H1 (cell line): Measurements from ENCODE around the gene DAPK1. TPM values are rescaled to one million over a fixed set of nuclear protein-coding genes. Genes with fewer than 3 reads are reported as not detected.

Source experiments
- CTCF ChIA-PET: fragments of 300-600 bp; sonication (Branson Sonifier 250); formaldehyde crosslinking; loops from one replicate; lab custom pipeline; 2021; ENCODE audit not compliant: partially characterized antibody; lab: Charles Lee
- POLR2A ChIA-PET: fragments of 300-600 bp; sonication (Branson Sonifier 250); formaldehyde crosslinking; loops from one replicate; lab custom pipeline; 2021; ENCODE audit warnings: inconsistent platforms; ENCODE audit not compliant: partially characterized antibody; lab: Charles Lee
- DNase-seq, 2 experiments: peaks; one replicate each; pipeline versions ENCODE4 v3.0.0 to v3.0.0-alpha.2; 2010 to 2022; ENCODE audit warnings: low spot score in 2 of 2, low read depth in 1 of 2, mixed read lengths in 1 of 2
- FAIRE-seq: peaks from 2 replicates; lab custom pipeline; 2011; peaks lifted over from hg19 to GRCh38; lab: Jason Lieb, UNC
- H2AFZ ChIP-seq: 2 replicates; pipeline ENCODE4 v1.8.1; 2012; ENCODE audit warnings: low read length, inconsistent platforms
- H2AK5ac ChIP-seq: 2 replicates; pipeline ENCODE4 v1.6.1; 2013; ENCODE audit warnings: low read depth, low read length
- H2BK120ac ChIP-seq: replicated peaks from 2 replicates; pipeline ENCODE3; 2013; ENCODE audit warnings: low read depth, low read length, inconsistent platforms
- H2BK12ac ChIP-seq: 2 replicates; pipeline ENCODE4 v1.6.1; 2013; ENCODE audit warnings: low read depth, low read length
- H2BK15ac ChIP-seq: 2 replicates; pipeline ENCODE4 v1.6.1; 2013; ENCODE audit warnings: low read length
- H2BK20ac ChIP-seq: 2 replicates; pipeline ENCODE4 v1.6.1; 2013; ENCODE audit warnings: low read length
- H2BK5ac ChIP-seq: 2 replicates; pipeline ENCODE4 v1.6.1; 2013; ENCODE audit warnings: low read depth, low read length
- H3K14ac ChIP-seq: 2 replicates; pipeline ENCODE4 v1.6.1; 2013; ENCODE audit warnings: inconsistent platforms; ENCODE audit not compliant: insufficient read length
- H3K18ac ChIP-seq: 2 replicates; pipeline ENCODE4 v1.6.1; 2013; ENCODE audit warnings: low read length; ENCODE audit errors: extremely low read depth
- H3K23ac ChIP-seq: 2 replicates; pipeline ENCODE4 v1.6.1; 2013; ENCODE audit warnings: inconsistent platforms; ENCODE audit not compliant: insufficient read length
- H3K23me2 ChIP-seq: 2 replicates; pipeline ENCODE4 v1.6.1; 2013; ENCODE audit warnings: low read depth, low read length
- H3K27ac ChIP-seq: 2 replicates; pipeline ENCODE4 v1.6.1; 2011; ENCODE audit warnings: low read depth, low read length, inconsistent platforms
- H3K27me3 ChIP-seq, 4 experiments: replicated peaks in 1 of 4; 1 replicate in 1 of 4; 2 replicates in 3 of 4; pipeline versions ENCODE4 v1.6.1 to v1.8.1; 2011 to 2013; ENCODE audit warnings: low read length in 3 of 4, mild to moderate bottlenecking in 3 of 4, inconsistent platforms in 2 of 4, mixed read lengths in 2 of 4, moderate library complexity in 1 of 4; ENCODE audit not compliant: control insufficient read depth in 3 of 4, insufficient read depth in 3 of 4; ENCODE audit errors: extremely low read depth in 1 of 4
- H3K36me3 ChIP-seq, 4 experiments: 2 replicates each; pipeline versions ENCODE4 v1.6.1 to v1.8.1; 2011 to 2013; ENCODE audit warnings: mild to moderate bottlenecking in 4 of 4, low read length in 3 of 4, moderate library complexity in 2 of 4, control low read depth in 1 of 4, inconsistent platforms in 1 of 4; ENCODE audit not compliant: insufficient read depth in 4 of 4, control insufficient read depth in 2 of 4
- H3K4ac ChIP-seq: replicated peaks from 2 replicates; pipeline ENCODE3; 2013; ENCODE audit warnings: low read length, low read depth, mixed read lengths, inconsistent platforms; ENCODE audit not compliant: insufficient read length
- H3K4me1 ChIP-seq, 4 experiments: replicated peaks in 1 of 4; 1 replicate in 1 of 4; 2 replicates in 3 of 4; pipeline versions ENCODE4 v1.6.1 to v1.8.1; 2011 to 2013; ENCODE audit warnings: low read length in 3 of 4, inconsistent platforms in 2 of 4, mixed read lengths in 1 of 4; ENCODE audit not compliant: insufficient read depth in 4 of 4, control insufficient read depth in 3 of 4
- H3K4me2 ChIP-seq, 2 experiments: 2 replicates each; pipeline versions ENCODE4 v1.6.1 to v1.8.1; 2011 to 2013; ENCODE audit warnings: low read depth in 2 of 2, low read length in 2 of 2, control low read depth in 1 of 2, inconsistent platforms in 1 of 2, mild to moderate bottlenecking in 1 of 2; ENCODE audit not compliant: insufficient read depth in 1 of 2
- H3K4me3 ChIP-seq, 4 experiments: fragments of 200-600, 300-600 bp in 1 of 4; sonication (generic), shearing (Covaris generic), sonication (Bioruptor Twin) in 1 of 4; 2 replicates each; pipeline versions ENCODE4 v1.5.1 to v1.8.1; 2011 to 2016; ENCODE audit warnings: low read length in 4 of 4, low read depth in 3 of 4, control low read depth in 2 of 4, inconsistent platforms in 2 of 4, mild to moderate bottlenecking in 2 of 4, mixed read lengths in 1 of 4, moderate library complexity in 1 of 4; ENCODE audit not compliant: insufficient read depth in 2 of 4; ENCODE audit errors: extremely low read depth in 1 of 4
- H3K56ac ChIP-seq: replicated peaks from 2 replicates; pipeline ENCODE3; 2013; ENCODE audit warnings: low read depth, mild to moderate bottlenecking, mixed read lengths, low read length, inconsistent platforms; ENCODE audit not compliant: insufficient read length
- H3K79me1 ChIP-seq: 2 replicates; pipeline ENCODE4 v1.6.1; 2013; ENCODE audit warnings: low read depth, low read length, control low read depth
- H3K79me2 ChIP-seq, 2 experiments: 2 replicates each; pipeline versions ENCODE4 v1.6.1 to v1.8.1; 2012 to 2013; ENCODE audit warnings: low read length in 2 of 2, mild to moderate bottlenecking in 2 of 2, inconsistent platforms in 1 of 2; ENCODE audit not compliant: insufficient read depth in 2 of 2, control insufficient read depth in 1 of 2
- H3K9ac ChIP-seq, 4 experiments: replicated peaks in 1 of 4; 1 replicate in 1 of 4; 2 replicates in 3 of 4; pipeline versions ENCODE4 v1.6.1 to v1.8.1; 2011 to 2013; ENCODE audit warnings: low read depth in 3 of 4, low read length in 3 of 4, control low read depth in 2 of 4, mild to moderate bottlenecking in 2 of 4, moderate library complexity in 2 of 4, inconsistent platforms in 1 of 4; ENCODE audit errors: extremely low read depth in 1 of 4
- H3K9me3 ChIP-seq, 2 experiments: 2 replicates each; pipeline versions ENCODE4 v1.6.1 to v1.8.1; 2012 to 2013; ENCODE audit warnings: mild to moderate bottlenecking in 2 of 2, moderate library complexity in 2 of 2, control low read depth in 1 of 2, inconsistent platforms in 1 of 2, low read depth in 1 of 2, low read length in 1 of 2, mixed read lengths in 1 of 2; ENCODE audit not compliant: insufficient read depth in 2 of 2
- H4K20me1 ChIP-seq, 2 experiments: replicated peaks in 1 of 2; 2 replicates each; pipeline versions ENCODE3 to v1.8.1; 2011 to 2013; ENCODE audit warnings: inconsistent platforms in 2 of 2, low read length in 2 of 2, mild to moderate bottlenecking in 1 of 2; ENCODE audit not compliant: insufficient read depth in 2 of 2, control insufficient read depth in 1 of 2
- H4K5ac ChIP-seq: 2 replicates; pipeline ENCODE4 v1.6.1; 2013; ENCODE audit warnings: low read length, low read depth, mixed read lengths, inconsistent platforms; ENCODE audit not compliant: insufficient read length
- H4K8ac ChIP-seq: 2 replicates; pipeline ENCODE4 v1.8.0; 2013; ENCODE audit warnings: mild to moderate bottlenecking, moderate library complexity, low read length, inconsistent platforms; ENCODE audit not compliant: insufficient read depth; ENCODE audit errors: extremely low read depth
- H4K91ac ChIP-seq: replicated peaks from 2 replicates; pipeline ENCODE3; 2013; ENCODE audit warnings: low read length, mixed read lengths, inconsistent platforms; ENCODE audit not compliant: insufficient read length
- CEBPB ChIP-seq: IDR thresholded peaks from 2 replicates; pipeline ENCODE4 v1.6.1; 2012; ENCODE audit warnings: low read depth, low read length
- CHD2 ChIP-seq: IDR thresholded peaks from 2 replicates; pipeline ENCODE4 v1.6.1; 2012; ENCODE audit warnings: low read length, improper control_type of control experiment
- CTBP2 ChIP-seq: IDR thresholded peaks from 2 replicates; pipeline ENCODE4 v1.7.0; 2011; ENCODE audit warnings: borderline replicate concordance, mild to moderate bottlenecking, moderate library complexity, mixed read lengths, low read length; ENCODE audit not compliant: insufficient read depth, insufficient read length
- E2F6 ChIP-seq: IDR thresholded peaks from 2 replicates; pipeline ENCODE4 v1.6.1; 2012; ENCODE audit warnings: inconsistent platforms
- KDM1A ChIP-seq: fragments of 200-600, 300-600 bp; sonication (generic); IDR thresholded peaks from 2 replicates; pipeline ENCODE4 v1.7.1; 2016; ENCODE audit warnings: mild to moderate bottlenecking, low read length, borderline replicate concordance
- SAP30 ChIP-seq: fragments of 300-600 bp; sonication (generic); IDR thresholded peaks from 2 replicates; pipeline ENCODE4 v1.7.1; 2012; ENCODE audit warnings: low read length, moderate library complexity, mild to moderate bottlenecking, inconsistent platforms; ENCODE audit not compliant: insufficient read depth, insufficient replicate concordance
- SIN3A ChIP-seq, 2 experiments: IDR thresholded peaks in 1 of 2; conservative IDR thresholded peaks in 1 of 2; 2 replicates each; pipeline ENCODE4 v1.6.1; 2011 to 2012; ENCODE audit warnings: low read length in 2 of 2, improper control_type of control experiment in 1 of 2, low read depth in 1 of 2, mild to moderate bottlenecking in 1 of 2
- SP1 ChIP-seq: IDR thresholded peaks from 2 replicates; pipeline ENCODE4 v1.6.1; 2011; ENCODE audit warnings: low read depth, low read length
- SRF ChIP-seq: IDR thresholded peaks from 2 replicates; pipeline ENCODE4 v1.6.1; 2011; ENCODE audit warnings: mild to moderate bottlenecking, low read depth, low read length, moderate library complexity
- TEAD4 ChIP-seq: IDR thresholded peaks from 2 replicates; pipeline ENCODE4 v1.6.1; 2012; ENCODE audit warnings: low read depth, low read length, inconsistent platforms, mixed read lengths
- WGBS, 2 experiments: shearing (Covaris generic) in 1 of 2; methylation state at CpG; one replicate each; pipeline versions ENCODE4 v1.1.6 to v1.1.7; 2013 to 2015; ENCODE audit warnings: low lambda C conversion rate in 2 of 2, mixed read lengths in 2 of 2, inconsistent platforms in 1 of 2, low coverage in 1 of 2, missing lambda C conversion rate in 1 of 2; ENCODE audit not compliant: insufficient replicate concordance in 2 of 2, insufficient coverage in 1 of 2, insufficient read length in 1 of 2; ENCODE audit errors: extremely low coverage in 1 of 2, missing lambda C conversion rate in 1 of 2; 5-methylcytosine and 5-hydroxymethylcytosine counted together
- polyA plus RNA-seq, 7 experiments: library from polyadenylated mRNA; depleted of rRNA in 3 of 7; stranded (reverse) in 5 of 7; unstranded in 2 of 7; fragments of >200 nt in 5 of 7; fragments of 200-250 nt in 2 of 7; gene quantifications; 1 replicate in 5 of 7; 2 replicates in 1 of 7; 4 replicates in 1 of 7; pipeline versions ENCODE4 v1.2.1 to v1.2.3, GENCODE V29; 2011 to 2013; ENCODE audit warnings: missing spikeins in 2 of 7, mixed read lengths in 2 of 7
- total RNA-seq: library from RNA; stranded (reverse); fragmentation: NEBNext Ultra II Directional; extraction: Animal tissue kit (Norgen Biotek cat#: 25700); gene quantifications from 2 replicates; pipeline ENCODE4 v1.2.1, GENCODE V29; 2021
- TF ChIP-seq, protein P1 (sequence below): IDR thresholded peaks from 2 replicates; pipeline ENCODE4 v1.6.1; 2012; ENCODE audit warnings: low read length, inconsistent platforms

DAPK1 gene
- total and polyA plus RNA-seq, 2 of the 8 experiments (the other 6 are each of a cell fraction or from before 2014, with no cell fraction given) = 62.4 to 131 TPM

DNA sequence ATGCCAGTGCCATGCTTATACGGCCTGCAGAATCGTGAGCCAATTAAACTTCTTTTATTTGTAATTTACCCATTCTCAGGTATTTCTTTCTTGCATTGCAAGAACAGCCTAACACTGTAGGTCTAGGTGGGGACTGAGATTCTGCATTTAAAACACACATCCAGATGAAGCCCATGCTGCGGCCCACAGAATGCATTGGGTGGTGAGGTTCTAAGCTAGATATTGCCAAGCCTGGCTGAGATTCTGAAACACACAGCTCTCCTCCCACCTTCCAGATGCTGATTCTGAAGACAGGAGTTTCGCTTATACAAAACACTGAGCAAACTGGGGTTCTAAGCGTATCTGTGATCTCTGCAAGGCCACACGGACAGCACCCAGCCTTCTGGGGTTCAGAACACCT lies 75.1 kb downstream of the DAPK1 start:
- no peak for FAIRE-seq
- no peak overlapping the region for H2BK15ac ChIP-seq
- no peak for TF ChIP-seq CEBPB
- no peak for TF ChIP-seq TEAD4
- TF ChIP-seq CHD2 = no peak
- no peak for TF ChIP-seq SIN3A (conservative IDR thresholded peaks at IDR 0.05 in 1 of 2, IDR thresholded peaks at IDR 0.05 in 1 of 2; ENCODE audit: low read depth in 1 of 2, low read length in 2 of 2)
- TF ChIP-seq E2F6 = no peak
- TF ChIP-seq, protein P1, sequence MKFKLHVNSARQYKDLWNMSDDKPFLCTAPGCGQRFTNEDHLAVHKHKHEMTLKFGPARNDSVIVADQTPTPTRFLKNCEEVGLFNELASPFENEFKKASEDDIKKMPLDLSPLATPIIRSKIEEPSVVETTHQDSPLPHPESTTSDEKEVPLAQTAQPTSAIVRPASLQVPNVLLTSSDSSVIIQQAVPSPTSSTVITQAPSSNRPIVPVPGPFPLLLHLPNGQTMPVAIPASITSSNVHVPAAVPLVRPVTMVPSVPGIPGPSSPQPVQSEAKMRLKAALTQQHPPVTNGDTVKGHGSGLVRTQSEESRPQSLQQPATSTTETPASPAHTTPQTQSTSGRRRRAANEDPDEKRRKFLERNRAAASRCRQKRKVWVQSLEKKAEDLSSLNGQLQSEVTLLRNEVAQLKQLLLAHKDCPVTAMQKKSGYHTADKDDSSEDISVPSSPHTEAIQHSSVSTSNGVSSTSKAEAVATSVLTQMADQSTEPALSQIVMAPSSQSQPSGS = no peak
- no peak for TF ChIP-seq SRF
- TF ChIP-seq CTBP2 = no peak
- TF ChIP-seq KDM1A = no peak
- no peak for TF ChIP-seq SP1
- no peak for TF ChIP-seq SAP30

More for the DNA sequence above, 75.1 kb downstream of the DAPK1 start:
- no peak overlapping the region for H4K91ac ChIP-seq
- H3K79me1 ChIP-seq = peaks cover 10% of the 10 kb centered on the region; the same call in 1 of the 2 replicates
- no peak overlapping the region for H4K8ac ChIP-seq
- no peak overlapping the region for H3K27ac ChIP-seq
- H2BK20ac ChIP-seq = no peak overlapping the region
- H3K27me3 ChIP-seq = no peaks in the 10 kb centered on the region
- no peak for DNase-seq
- WGBS, 2 experiments = 89% methylated on average over 6 of the region's 6 CpGs; no CpG with 5 or more reads in 1 of the 2 experiments
- no peak overlapping the region for H3K4me3 ChIP-seq
- H3K56ac ChIP-seq = no peak overlapping the region
- H4K5ac ChIP-seq = no peak overlapping the region
- no peak overlapping the region for H2BK12ac ChIP-seq
- peaks cover 4 to 17% (median 14%) of the 10 kb centered on the region in 4 experiments for H3K4me1 ChIP-seq
- peaks cover 6 to 27% of the 10 kb centered on the region in 2 experiments for H4K20me1 ChIP-seq
- H3K14ac ChIP-seq = no peak overlapping the region
- CTCF ChIA-PET = interaction anchor here (0.7 to 1.3 kb wide), 5 partner anchors 13 to 248 kb away, joined by 3 read pairs; no protein-coding TSS in a partner anchor
- no peaks in the 10 kb centered on the region; the same call in 1 of the 2 replicates for H3K23me2 ChIP-seq
- no peak overlapping the region for H2AFZ ChIP-seq
- H2AK5ac ChIP-seq = peak overlapping the region; percentile 28; the same call in 1 of the 2 replicates
- no peak overlapping the region for H2BK120ac ChIP-seq
- H3K9me3 ChIP-seq = no peaks in the 10 kb centered on the region
- H3K23ac ChIP-seq = no peak overlapping the region
- H3K9ac ChIP-seq = no peak overlapping the region
- H3K4ac ChIP-seq = no peak overlapping the region
- no peak overlapping the region for H2BK5ac ChIP-seq
- H3K4me2 ChIP-seq = no peak overlapping the region
- H3K18ac ChIP-seq = no peak overlapping the region
- POLR2A ChIA-PET = interaction anchor here (0.8 to 1.6 kb wide), 2 partner anchors 13 to 75 kb away, joined by 3 to 5 read pairs; partner anchors contain the start of gene DAPK1
- no peaks in the 10 kb centered on the region for H3K36me3 ChIP-seq
- H3K79me2 ChIP-seq = peaks cover 0 to 80% of the 10 kb centered on the region in 2 experiments; a peak in 2 of 4 replicates
